Naive thymus-derived CD4-positive, alpha-beta T cell (primary cell): ENCODE measurements around the gene FUCA2. TPM values are rescaled to one million over a fixed set of nuclear protein-coding genes. Genes with fewer than 3 reads are reported as not detected.

Experiments
- ATAC-seq: fragments of 150-1000 bp; cut with Tn5 transposase; 2 replicates; pipeline ENCODE4 v1.10.0; 2021; ENCODE audit warnings: mild to moderate bottlenecking, moderate library complexity
- CTCF ChIA-PET: fragments of 350-600 bp; sonication (Branson Sonifier 250); formaldehyde crosslinking; loops from one replicate; lab custom pipeline; 2021; ENCODE audit warnings: antibody characterized with exemption; lab: Charles Lee
- POLR2A ChIA-PET: fragments of 350-600 bp; sonication (Branson Sonifier 250); formaldehyde crosslinking; loops from one replicate; lab custom pipeline; 2021; ENCODE audit warnings: antibody characterized with exemption, inconsistent platforms; lab: Charles Lee
- DNase-seq, 9 donors: peaks; one replicate each; pipeline versions ENCODE4 v3.0.0 to v3.0.0-alpha.2; 2020 to 2022; ENCODE audit warnings: mixed read lengths in 1 of 9
- H3K27ac ChIP-seq: one replicate; pipeline ENCODE4 v1.7.0; 2013; ENCODE audit warnings: mild to moderate bottlenecking, low read depth, low read length, moderate library complexity
- H3K27me3 ChIP-seq, 2 donors: one replicate each; pipeline ENCODE4 v1.7.0; 2013; ENCODE audit warnings: low read length in 2 of 2, mild to moderate bottlenecking in 2 of 2, moderate library complexity in 2 of 2; ENCODE audit not compliant: control insufficient read depth in 2 of 2, insufficient read depth in 2 of 2
- H3K36me3 ChIP-seq, 3 experiments: 1 replicate in 2 of 3; 2 replicates in 1 of 3; pipeline ENCODE4 v1.7.0; 2013; ENCODE audit warnings: low read length in 3 of 3, mild to moderate bottlenecking in 3 of 3, moderate library complexity in 1 of 3; ENCODE audit not compliant: insufficient read depth in 3 of 3, control insufficient read depth in 2 of 3
- H3K4me1 ChIP-seq, 2 donors: one replicate each; pipeline ENCODE4 v1.7.0; 2013; ENCODE audit warnings: low read length in 2 of 2, mild to moderate bottlenecking in 2 of 2, moderate library complexity in 1 of 2; ENCODE audit not compliant: control insufficient read depth in 2 of 2, insufficient read depth in 2 of 2
- H3K4me3 ChIP-seq: 2 replicates; pipeline ENCODE4 v1.7.0; 2013; ENCODE audit warnings: mild to moderate bottlenecking, low read length
- H3K9me3 ChIP-seq, 3 experiments: 1 replicate in 2 of 3; 2 replicates in 1 of 3; pipeline ENCODE4 v1.7.0; 2013; ENCODE audit warnings: low read length in 3 of 3; ENCODE audit not compliant: control insufficient read depth in 2 of 3
- H3K27ac Mint-ChIP-seq, 9 donors: one replicate each; pipeline ENCODE4 v1.8.0; 2020 to 2022; ENCODE audit warnings: mixed read lengths in 9 of 9, mild to moderate bottlenecking in 8 of 9, moderate library complexity in 5 of 9, inconsistent platforms in 2 of 9
- H3K27me3 Mint-ChIP-seq, 5 donors: one replicate each; pipeline ENCODE4 v1.8.0; 2021 to 2022; ENCODE audit warnings: mixed read lengths in 5 of 5, mild to moderate bottlenecking in 1 of 5
- H3K36me3 Mint-ChIP-seq, 5 donors: one replicate each; pipeline ENCODE4 v1.8.0; 2020 to 2022; ENCODE audit warnings: mixed read lengths in 5 of 5, mild to moderate bottlenecking in 3 of 5, inconsistent platforms in 1 of 5
- H3K4me1 Mint-ChIP-seq, 7 donors: one replicate each; pipeline ENCODE4 v1.8.0; 2020 to 2022; ENCODE audit warnings: mixed read lengths in 7 of 7, mild to moderate bottlenecking in 3 of 7, inconsistent platforms in 1 of 7
- H3K4me3 Mint-ChIP-seq, 10 donors: one replicate each; pipeline ENCODE4 v1.8.0; 2020 to 2022; ENCODE audit warnings: mild to moderate bottlenecking in 10 of 10, mixed read lengths in 10 of 10, moderate library complexity in 6 of 10, inconsistent platforms in 2 of 10
- H3K9me3 Mint-ChIP-seq, 11 donors: one replicate each; pipeline ENCODE4 v1.8.0; 2020 to 2022; ENCODE audit warnings: mixed read lengths in 11 of 11, mild to moderate bottlenecking in 4 of 11, inconsistent platforms in 1 of 11, moderate library complexity in 1 of 11
- intact Hi-C, 2 donors: fragments of 100-400 bp; cut with micrococcal nuclease; formaldehyde crosslinking; loops; one replicate each; pipeline ENCODE4 v1.15.1; 2023
- polyA plus RNA-seq, 2 donors: library from polyadenylated mRNA; unstranded; fragments of 300-500 nt; fragmentation: Illumina TruSeq; gene quantifications; one replicate each; pipeline ENCODE4 v1.2.3, GENCODE V29; 2021
- total RNA-seq, 6 experiments: library from RNA in 5 of 6; stranded (reverse) in 5 of 6; gene quantifications; 1 replicate in 5 of 6; 2 replicates in 1 of 6; pipeline ENCODE4 v1.2.3 and lab custom pipeline; 2021 to 2026

The FUCA2 gene
- total and polyA plus RNA-seq, 7 experiments from 2014 or later, result 4.4 to 14.9 (median 5.6) TPM

- POLR2A ChIA-PET, result interaction anchor here (0.7 kb wide), 1 partner anchor 31 kb away, joined by 3 read pairs; no protein-coding TSS in a partner anchor
- Histone ChIP-seq H3K9me3 (no peaks in the 10 kb centered on the region), H3K36me3 (peaks cover 4 to 17% (median 4%) of the 10 kb centered on the region in 3 experiments), H3K27me3 (no peaks in the 10 kb centered on the region), H3K27ac (no peak overlapping the region), H3K4me1 (no peaks in the 10 kb centered on the region), H3K4me3 (no peak overlapping the region)
- CTCF ChIA-PET, result no interaction called here
- ATAC-seq (no peak), DNase-seq (no peak)
- intact Hi-C loops, result no loop called here
- Mint-ChIP-seq H3K4me1 (peaks cover 0 to 16% (median 6%) of the 10 kb centered on the region in 7 donors), H3K4me3 (no peak overlapping the region), H3K9me3 (peaks cover 0 to 3% (median 0%) of the 10 kb centered on the region in 11 donors), H3K36me3 (peaks cover 11 to 50% (median 37%) of the 10 kb centered on the region in 5 donors), H3K27ac (no peak overlapping the region), H3K27me3 (no peaks in the 10 kb centered on the region)
Observed at GRCh38 chr6:143465546-143465945, 46.0 kb downstream of the FUCA2 start.

- Histone ChIP-seq H3K4me3 (no peak overlapping the region), H3K27ac (no peak overlapping the region), H3K27me3 (no peaks in the 10 kb centered on the region), H3K9me3 (no peaks in the 10 kb centered on the region), H3K36me3 (peaks cover 0 to 35% (median 0%) of the 10 kb centered on the region in 3 experiments), H3K4me1 (peaks cover 0 to 3% of the 10 kb centered on the region in 2 donors)
- no peak overlapping the region for H3K4me3 Mint-ChIP-seq
- no peak for ATAC-seq
- H3K9me3 Mint-ChIP-seq, result no peaks in the 10 kb centered on the region
- DNase-seq, result no peak
- H3K4me1 Mint-ChIP-seq, result peaks cover 20 to 46% (median 35%) of the 10 kb centered on the region in 7 donors
- peak overlapping the region in 1 of 9 donors; percentile 4 for H3K27ac Mint-ChIP-seq
- intact Hi-C loops, result no loop called here
- POLR2A ChIA-PET, result no interaction called here
- H3K27me3 Mint-ChIP-seq, result no peaks in the 10 kb centered on the region
- H3K36me3 Mint-ChIP-seq, result peaks cover 5 to 29% (median 23%) of the 10 kb centered on the region in 5 donors
- CTCF ChIA-PET, result interaction anchor here (0.6 to 1.2 kb wide), 2 partner anchors 30 to 1200 kb away, joined by 3 to 4 read pairs; no protein-coding TSS in a partner anchor
Observed at GRCh38 chr6:143457563-143458359, 53.8 kb downstream of the FUCA2 start.

GRCh38 chr6:143451531-143451930, 60.0 kb downstream of the FUCA2 start:
- no peaks in the 10 kb centered on the region for H3K9me3 Mint-ChIP-seq
- peak overlapping the region; percentile 89 for H3K4me3 ChIP-seq
- H3K27me3 ChIP-seq, result no peaks in the 10 kb centered on the region
- peaks cover 0 to 7% (median 6%) of the 10 kb centered on the region in 5 donors for H3K36me3 Mint-ChIP-seq
- H3K27ac Mint-ChIP-seq, result peak overlapping the region; percentile 93 to 99 (median 96)
- peaks cover 14 to 18% of the 10 kb centered on the region in 2 donors for H3K4me1 ChIP-seq
- H3K36me3 ChIP-seq, result peaks cover 0 to 4% (median 0%) of the 10 kb centered on the region in 3 experiments
- intact Hi-C loops, result loop anchor here (2.0 to 5.0 kb wide), 8 partner anchors 389 to 1131 kb away; partner anchors contain the start of gene AIG1 (in 2 of the 2)
- no peak for ATAC-seq
- H3K27ac ChIP-seq, result peak overlapping the region; percentile 80
- CTCF ChIA-PET, result no interaction called here
- no peak for DNase-seq
- H3K9me3 ChIP-seq, result no peaks in the 10 kb centered on the region
- no peaks in the 10 kb centered on the region for H3K27me3 Mint-ChIP-seq
- peaks cover 24 to 67% (median 55%) of the 10 kb centered on the region in 7 donors for H3K4me1 Mint-ChIP-seq
- POLR2A ChIA-PET, result interaction anchor here (0.6 to 1.4 kb wide), 2 partner anchors 87 to 961 kb away, joined by 3 to 6 read pairs; no protein-coding TSS in a partner anchor
- peak overlapping the region; percentile 84 to 100 (median 99) for H3K4me3 Mint-ChIP-seq

GRCh38 chr6:143450453-143451371, 60.8 kb downstream of the FUCA2 start, which contains the start of the genes ADAT2 and PEX3:
ADAT2 (minus strand) TSS chr6:143450695; CDS start chr6:143450658, 37 bp downstream.
PEX3 (plus strand) TSS chr6:143450805; CDS start chr6:143451043, 238 bp downstream.
- CTCF ChIA-PET, result interaction anchor here (0.9 to 1.0 kb wide), 2 partner anchors 9 to 1059 kb away, joined by 3 read pairs; no protein-coding TSS in a partner anchor
- H3K4me1 Mint-ChIP-seq, result peaks cover 20 to 61% (median 49%) of the 10 kb centered on the region in 7 donors

GRCh38 chr6:143449714-143450452, 61.6 kb downstream of the FUCA2 start:
- ATAC-seq, result peak; percentile 6
- intact Hi-C loops, result loop anchor here (1.0 to 10.0 kb wide), 19 partner anchors 9 to 1303 kb away; partner anchors contain the start of genes AIG1 (in 2 of the 2), FUCA2 (in 2 of the 2), LTV1 (in 2 of the 2) and NMBR (in 2 of the 2)
- ChIA-PET CTCF (interaction anchor here (0.9 to 1.0 kb wide), 2 partner anchors 8 to 1058 kb away, joined by 3 read pairs; no protein-coding TSS in a partner anchor), POLR2A (interaction anchor here (0.6 to 2.3 kb wide), 8 partner anchors 22 to 1056 kb away, joined by 3 to 13 read pairs (median 4); partner anchors contain the start of genes FUCA2, LTV1 and SF3B5)
- H3K4me1 Mint-ChIP-seq, result peaks cover 19 to 55% (median 42%) of the 10 kb centered on the region in 7 donors
- peaks cover 0 to 7% (median 6%) of the 10 kb centered on the region in 5 donors for H3K36me3 Mint-ChIP-seq
- Histone ChIP-seq H3K27ac (peak overlapping the region; percentile 80), H3K4me1 (peaks cover 14 to 18% of the 10 kb centered on the region in 2 donors), H3K27me3 (no peaks in the 10 kb centered on the region), H3K4me3 (peak overlapping the region; percentile 89), H3K9me3 (no peaks in the 10 kb centered on the region), H3K36me3 (peaks cover 0 to 4% (median 0%) of the 10 kb centered on the region in 3 experiments)
- H3K27ac Mint-ChIP-seq, result peak overlapping the region; percentile 93 to 99 (median 96)
- no peaks in the 10 kb centered on the region for H3K27me3 Mint-ChIP-seq
- H3K4me3 Mint-ChIP-seq, result peak overlapping the region; percentile 84 to 100 (median 99)
- peak; percentile 5 to 60 (median 30) for DNase-seq
- no peaks in the 10 kb centered on the region for H3K9me3 Mint-ChIP-seq

More at GRCh38 chr6:143450453-143451371, 60.8 kb downstream of the FUCA2 start, which contains the start of the genes ADAT2 and PEX3:
- DNase-seq (peak; percentile 87 to 95 (median 94)), ATAC-seq (peak; percentile 98)
- POLR2A ChIA-PET, result interaction anchor here (0.6 to 2.3 kb wide), 8 partner anchors 23 to 960 kb away, joined by 3 to 13 read pairs (median 4); partner anchors contain the start of genes FUCA2, LTV1 and SF3B5
- Histone ChIP-seq H3K4me3 (peak within 1 kb of the TSS; percentile 89), H3K27ac (peak within 1 kb of the TSS; percentile 80), H3K4me1 (peaks cover 14 to 18% of the 10 kb centered on the region in 2 donors), H3K36me3 (peaks cover 0 to 4% (median 0%) of the 10 kb centered on the region in 3 experiments), H3K9me3 (no peaks in the 10 kb centered on the region), H3K27me3 (no peaks in the 10 kb centered on the region)
- Mint-ChIP-seq H3K9me3 (no peaks in the 10 kb centered on the region), H3K27ac (peak within 1 kb of the TSS; percentile 93 to 99 (median 96)), H3K36me3 (peaks cover 0 to 7% (median 6%) of the 10 kb centered on the region in 5 donors), H3K27me3 (no peaks in the 10 kb centered on the region), H3K4me3 (peak within 1 kb of the TSS; percentile 84 to 100 (median 99))
- intact Hi-C loops, result loop anchor here (1.0 to 5.0 kb wide), 18 partner anchors 9 to 1303 kb away; partner anchors contain the start of genes AIG1 (in 2 of the 2), FUCA2 (in 2 of the 2), LTV1 (in 2 of the 2) and NMBR (in 2 of the 2)
